ENCODE data around the gene SMIM21. TPM values are rescaled to one million over a fixed set of nuclear protein-coding genes. Genes with fewer than 3 reads are reported as not detected.

SMIM21 gene
- total and polyA plus RNA-seq, 2 of the 8 experiments (the other 6 are each of a cell fraction or from before 2014, with no cell fraction given) = not detected

GRCh38 chr18:75378376-75379315 lies 48.9 kb downstream of the SMIM21 start (continued):
- TF ChIP-seq CHD7 (IDR thresholded peaks at IDR 0.05; ENCODE audit: insufficient replicate concordance, low read length) (no peak), SRF (IDR thresholded peaks at IDR 0.05; ENCODE audit: low read depth, low read length) (no peak), TAF7 (optimal IDR thresholded peaks at IDR 0.05; ENCODE audit: borderline replicate concordance, low read depth, low read length) (no peak), POLR2AphosphoS5 (IDR thresholded peaks at IDR 0.05; ENCODE audit: low read depth, low read length) (no peak), KDM5A (IDR thresholded peaks at IDR 0.05; ENCODE audit: low read length) (no peak), RFX5 (IDR thresholded peaks at IDR 0.05; ENCODE audit: borderline replicate concordance, low read depth, low read length) (no peak)
- TF ChIP-seq, protein P1, sequence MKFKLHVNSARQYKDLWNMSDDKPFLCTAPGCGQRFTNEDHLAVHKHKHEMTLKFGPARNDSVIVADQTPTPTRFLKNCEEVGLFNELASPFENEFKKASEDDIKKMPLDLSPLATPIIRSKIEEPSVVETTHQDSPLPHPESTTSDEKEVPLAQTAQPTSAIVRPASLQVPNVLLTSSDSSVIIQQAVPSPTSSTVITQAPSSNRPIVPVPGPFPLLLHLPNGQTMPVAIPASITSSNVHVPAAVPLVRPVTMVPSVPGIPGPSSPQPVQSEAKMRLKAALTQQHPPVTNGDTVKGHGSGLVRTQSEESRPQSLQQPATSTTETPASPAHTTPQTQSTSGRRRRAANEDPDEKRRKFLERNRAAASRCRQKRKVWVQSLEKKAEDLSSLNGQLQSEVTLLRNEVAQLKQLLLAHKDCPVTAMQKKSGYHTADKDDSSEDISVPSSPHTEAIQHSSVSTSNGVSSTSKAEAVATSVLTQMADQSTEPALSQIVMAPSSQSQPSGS (IDR thresholded peaks at IDR 0.05; ENCODE audit: low read length) = no peak
